Mucosa of rectum (tissue), 2 donors: Measurements from ENCODE around the gene BEND4.
A peak's percentile ranks its signal among the peaks of the same experiment; 100 is the strongest.

Experiments used
- H3K27ac ChIP-seq, 2 donors: one replicate each; pipeline ENCODE4 v1.7.0; 2013; ENCODE audit warnings: inconsistent platforms in 2 of 2, low read depth in 2 of 2, low read length in 2 of 2
- H3K27me3 ChIP-seq, 2 donors: one replicate each; pipeline ENCODE4 v1.7.0; 2013; ENCODE audit warnings: low read length in 2 of 2; ENCODE audit not compliant: control insufficient read depth in 2 of 2, insufficient read depth in 2 of 2
- H3K36me3 ChIP-seq, 2 donors: one replicate each; pipeline ENCODE4 v1.7.0; 2013; ENCODE audit warnings: low read length in 2 of 2; ENCODE audit not compliant: control insufficient read depth in 2 of 2, insufficient read depth in 2 of 2
- H3K4me1 ChIP-seq, 2 donors: one replicate each; pipeline ENCODE4 v1.7.0; 2013; ENCODE audit warnings: low read length in 2 of 2, mild to moderate bottlenecking in 1 of 2; ENCODE audit not compliant: control insufficient read depth in 2 of 2, insufficient read depth in 2 of 2
- H3K4me3 ChIP-seq, 2 donors: one replicate each; pipeline ENCODE4 v1.7.0; 2013; ENCODE audit warnings: low read length in 2 of 2
- H3K9ac ChIP-seq, 2 donors: one replicate each; pipeline ENCODE4 v1.7.0; 2013; ENCODE audit warnings: low read length in 2 of 2, low read depth in 1 of 2, mild to moderate bottlenecking in 1 of 2
- H3K9me3 ChIP-seq, 2 donors: one replicate each; pipeline ENCODE4 v1.7.0; 2013; ENCODE audit warnings: low read length in 2 of 2; ENCODE audit not compliant: control insufficient read depth in 2 of 2
- donor health status: healthy.
- donor health status: Normal muscosa, but diverticular disease.

Gene BEND4

GRCh38 chr4:42150653-42151567, 1.5 kb downstream of the BEND4 start:
- H3K9me3 ChIP-seq = no peaks in the 10 kb centered on the region
- H3K27ac ChIP-seq = no peak overlapping the region
- H3K4me3 ChIP-seq = peak overlapping the region; percentile 52 to 57
- H3K36me3 ChIP-seq = no peaks in the 10 kb centered on the region
- H3K9ac ChIP-seq = no peak overlapping the region
- peaks cover 0 to 3% of the 10 kb centered on the region in 2 donors for H3K4me1 ChIP-seq
- peaks cover 8 to 13% of the 10 kb centered on the region in 2 donors for H3K27me3 ChIP-seq

- Histone ChIP-seq H3K27ac (no peak overlapping the region), H3K36me3 (no peaks in the 10 kb centered on the region), H3K4me3 (no peak overlapping the region), H3K4me1 (peaks cover 0 to 3% of the 10 kb centered on the region in 2 donors), H3K9ac (no peak overlapping the region), H3K27me3 (peaks cover 6 to 13% of the 10 kb centered on the region in 2 donors), H3K9me3 (no peaks in the 10 kb centered on the region)
These were observed 3.5 kb downstream of the BEND4 start for GRCh38 chr4:42149004-42149403.

GRCh38 chr4:42148425-42148824, 4.0 kb downstream of the BEND4 start:
- Histone ChIP-seq H3K27ac (no peak overlapping the region), H3K27me3 (peaks cover 6 to 13% of the 10 kb centered on the region in 2 donors), H3K4me1 (peaks cover 0 to 3% of the 10 kb centered on the region in 2 donors), H3K9me3 (no peaks in the 10 kb centered on the region), H3K9ac (no peak overlapping the region), H3K4me3 (no peak overlapping the region), H3K36me3 (no peaks in the 10 kb centered on the region)

- Histone ChIP-seq H3K9me3 (no peaks in the 10 kb centered on the region), H3K9ac (no peak overlapping the region), H3K36me3 (no peaks in the 10 kb centered on the region), H3K27ac (no peak overlapping the region), H3K4me3 (no peak overlapping the region), H3K27me3 (no peaks in the 10 kb centered on the region), H3K4me1 (no peaks in the 10 kb centered on the region)
These were observed 8.4 kb downstream of the BEND4 start for GRCh38 chr4:42144028-42144427.

- Histone ChIP-seq H3K36me3 (no peaks in the 10 kb centered on the region), H3K4me3 (no peak overlapping the region), H3K27ac (no peak overlapping the region), H3K9me3 (no peaks in the 10 kb centered on the region), H3K27me3 (no peaks in the 10 kb centered on the region), H3K4me1 (no peaks in the 10 kb centered on the region), H3K9ac (no peak overlapping the region)
These were observed 9.9 kb downstream of the BEND4 start for GRCh38 chr4:42142591-42142990.

GRCh38 chr4:42136371-42136770, 16.1 kb downstream of the BEND4 start:
- Histone ChIP-seq H3K27ac (no peak overlapping the region), H3K4me1 (no peaks in the 10 kb centered on the region), H3K4me3 (no peak overlapping the region), H3K27me3 (no peaks in the 10 kb centered on the region), H3K36me3 (no peaks in the 10 kb centered on the region), H3K9ac (no peak overlapping the region), H3K9me3 (no peaks in the 10 kb centered on the region)

GRCh38 chr4:42133006-42133405, 19.4 kb downstream of the BEND4 start:
- H3K27ac ChIP-seq = no peak overlapping the region
- H3K27me3 ChIP-seq = no peaks in the 10 kb centered on the region
- H3K9ac ChIP-seq = no peak overlapping the region
- no peak overlapping the region for H3K4me3 ChIP-seq
- H3K36me3 ChIP-seq = no peaks in the 10 kb centered on the region
- no peaks in the 10 kb centered on the region for H3K9me3 ChIP-seq
- H3K4me1 ChIP-seq = no peaks in the 10 kb centered on the region

- Histone ChIP-seq H3K4me1 (no peaks in the 10 kb centered on the region), H3K36me3 (no peaks in the 10 kb centered on the region), H3K4me3 (no peak overlapping the region), H3K27ac (no peak overlapping the region), H3K9me3 (no peaks in the 10 kb centered on the region), H3K27me3 (no peaks in the 10 kb centered on the region), H3K9ac (no peak overlapping the region)
These were observed 20.4 kb downstream of the BEND4 start for GRCh38 chr4:42132099-42132498.

GRCh38 chr4:42123071-42123644, 29.3 kb downstream of the BEND4 start:
- Histone ChIP-seq H3K27me3 (no peaks in the 10 kb centered on the region), H3K9ac (no peak overlapping the region), H3K27ac (no peak overlapping the region), H3K9me3 (no peaks in the 10 kb centered on the region), H3K36me3 (no peaks in the 10 kb centered on the region), H3K4me3 (no peak overlapping the region), H3K4me1 (no peaks in the 10 kb centered on the region)

GRCh38 chr4:42122237-42122636, 30.2 kb downstream of the BEND4 start:
- Histone ChIP-seq H3K4me1 (no peaks in the 10 kb centered on the region), H3K27ac (no peak overlapping the region), H3K9me3 (no peaks in the 10 kb centered on the region), H3K36me3 (no peaks in the 10 kb centered on the region), H3K27me3 (no peaks in the 10 kb centered on the region), H3K4me3 (no peak overlapping the region), H3K9ac (no peak overlapping the region)
